ENCODE measurements around the gene UROC1. TPM values are rescaled to one million over a fixed set of nuclear protein-coding genes. Genes with fewer than 3 reads are reported as not detected.

UROC1 gene
- total and polyA plus RNA-seq, 2 of the 13 experiments (the other 11 are each of a cell fraction or from before 2014, with no cell fraction given) = 0.71 to 1.3 TPM

DNA sequence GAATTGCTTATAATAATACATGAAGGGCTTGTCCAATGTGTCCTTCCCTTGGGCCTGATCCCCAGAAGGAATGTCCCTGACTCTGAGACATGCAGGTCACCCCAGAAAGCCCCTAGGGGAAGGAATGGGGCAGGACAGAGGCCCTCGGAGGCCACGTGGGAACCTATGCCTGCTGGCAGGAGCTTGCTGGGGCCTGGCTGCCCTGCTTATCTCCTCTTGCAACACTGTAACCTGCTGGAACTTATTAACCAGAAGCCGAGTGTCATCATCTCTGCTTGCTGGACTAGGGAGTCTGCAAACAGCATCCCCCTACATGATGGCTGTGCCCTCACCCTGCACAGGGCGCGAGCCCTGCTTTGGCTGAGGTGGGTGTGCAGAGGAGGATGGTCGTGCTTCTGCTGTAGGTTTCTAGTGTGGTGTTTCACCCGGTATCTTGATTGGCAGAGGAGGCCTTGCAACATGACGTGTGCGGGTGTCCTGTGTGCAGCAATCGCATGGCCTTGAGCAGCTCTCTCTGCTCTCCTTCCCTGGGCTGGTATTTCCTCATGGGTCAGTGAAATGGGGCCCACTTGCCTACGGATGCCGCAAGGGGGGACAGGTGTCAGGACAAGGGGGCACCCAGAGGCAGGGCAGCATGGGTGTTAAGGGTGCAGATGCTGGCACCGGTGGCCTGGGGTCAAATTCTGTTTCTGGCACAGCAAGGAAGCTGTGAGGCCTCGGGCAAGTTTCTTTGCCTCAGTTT, 11.4 kb upstream of the UROC1 start (continued):
- TF ChIP-seq, protein P1, sequence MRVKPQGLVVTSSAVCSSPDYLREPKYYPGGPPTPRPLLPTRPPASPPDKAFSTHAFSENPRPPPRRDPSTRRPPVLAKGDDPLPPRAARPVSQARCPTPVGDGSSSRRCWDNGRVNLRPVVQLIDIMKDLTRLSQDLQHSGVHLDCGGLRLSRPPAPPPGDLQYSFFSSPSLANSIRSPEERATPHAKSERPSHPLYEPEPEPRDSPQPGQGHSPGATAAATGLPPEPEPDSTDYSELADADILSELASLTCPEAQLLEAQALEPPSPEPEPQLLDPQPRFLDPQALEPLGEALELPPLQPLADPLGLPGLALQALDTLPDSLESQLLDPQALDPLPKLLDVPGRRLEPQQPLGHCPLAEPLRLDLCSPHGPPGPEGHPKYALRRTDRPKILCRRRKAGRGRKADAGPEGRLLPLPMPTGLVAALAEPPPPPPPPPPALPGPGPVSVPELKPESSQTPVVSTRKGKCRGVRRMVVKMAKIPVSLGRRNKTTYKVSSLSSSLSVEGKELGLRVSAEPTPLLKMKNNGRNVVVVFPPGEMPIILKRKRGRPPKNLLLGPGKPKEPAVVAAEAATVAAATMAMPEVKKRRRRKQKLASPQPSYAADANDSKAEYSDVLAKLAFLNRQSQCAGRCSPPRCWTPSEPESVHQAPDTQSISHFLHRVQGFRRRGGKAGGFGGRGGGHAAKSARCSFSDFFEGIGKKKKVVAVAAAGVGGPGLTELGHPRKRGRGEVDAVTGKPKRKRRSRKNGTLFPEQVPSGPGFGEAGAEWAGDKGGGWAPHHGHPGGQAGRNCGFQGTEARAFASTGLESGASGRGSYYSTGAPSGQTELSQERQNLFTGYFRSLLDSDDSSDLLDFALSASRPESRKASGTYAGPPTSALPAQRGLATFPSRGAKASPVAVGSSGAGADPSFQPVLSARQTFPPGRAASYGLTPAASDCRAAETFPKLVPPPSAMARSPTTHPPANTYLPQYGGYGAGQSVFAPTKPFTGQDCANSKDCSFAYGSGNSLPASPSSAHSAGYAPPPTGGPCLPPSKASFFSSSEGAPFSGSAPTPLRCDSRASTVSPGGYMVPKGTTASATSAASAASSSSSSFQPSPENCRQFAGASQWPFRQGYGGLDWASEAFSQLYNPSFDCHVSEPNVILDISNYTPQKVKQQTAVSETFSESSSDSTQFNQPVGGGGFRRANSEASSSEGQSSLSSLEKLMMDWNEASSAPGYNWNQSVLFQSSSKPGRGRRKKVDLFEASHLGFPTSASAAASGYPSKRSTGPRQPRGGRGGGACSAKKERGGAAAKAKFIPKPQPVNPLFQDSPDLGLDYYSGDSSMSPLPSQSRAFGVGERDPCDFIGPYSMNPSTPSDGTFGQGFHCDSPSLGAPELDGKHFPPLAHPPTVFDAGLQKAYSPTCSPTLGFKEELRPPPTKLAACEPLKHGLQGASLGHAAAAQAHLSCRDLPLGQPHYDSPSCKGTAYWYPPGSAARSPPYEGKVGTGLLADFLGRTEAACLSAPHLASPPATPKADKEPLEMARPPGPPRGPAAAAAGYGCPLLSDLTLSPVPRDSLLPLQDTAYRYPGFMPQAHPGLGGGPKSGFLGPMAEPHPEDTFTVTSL (CRISPR knock-in tag; IDR thresholded peaks at IDR 0.05; ENCODE audit: borderline replicate concordance) = no peak
- TF ChIP-seq ZNF782 (CRISPR knock-in tag; IDR thresholded peaks at IDR 0.05; ENCODE audit: borderline replicate concordance) (peak; percentile 71; the same call in 1 of the 2 replicates), KDM6A (CRISPR knock-in tag; IDR thresholded peaks at IDR 0.05; ENCODE audit: low read depth) (peak; percentile 82), ZNF674 (CRISPR knock-in tag; IDR thresholded peaks at IDR 0.05; ENCODE audit: low read depth) (no peak), ZBTB21 (CRISPR knock-in tag; IDR thresholded peaks at IDR 0.05) (no peak), HDAC1 (CRISPR knock-in tag; IDR thresholded peaks at IDR 0.05) (peak; percentile 81), SNAI1 (CRISPR knock-in tag; IDR thresholded peaks at IDR 0.05; ENCODE audit: borderline replicate concordance) (no peak), ZNF652 (CRISPR knock-in tag; IDR thresholded peaks at IDR 0.05; ENCODE audit: borderline replicate concordance, low read depth) (peak; percentile 32; the same call in 1 of the 2 replicates), FOXO1 (CRISPR knock-in tag; IDR thresholded peaks at IDR 0.05) (peak; percentile 84), ZNF550 (CRISPR knock-in tag; IDR thresholded peaks at IDR 0.05; ENCODE audit: borderline replicate concordance) (no peak), MIER2 (CRISPR knock-in tag; IDR thresholded peaks at IDR 0.05) (no peak)
- TF ChIP-seq, protein P2, sequence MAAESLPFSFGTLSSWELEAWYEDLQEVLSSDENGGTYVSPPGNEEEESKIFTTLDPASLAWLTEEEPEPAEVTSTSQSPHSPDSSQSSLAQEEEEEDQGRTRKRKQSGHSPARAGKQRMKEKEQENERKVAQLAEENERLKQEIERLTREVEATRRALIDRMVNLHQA (CRISPR knock-in tag; IDR thresholded peaks at IDR 0.05) = no peak
- TF ChIP-seq, protein P3, sequence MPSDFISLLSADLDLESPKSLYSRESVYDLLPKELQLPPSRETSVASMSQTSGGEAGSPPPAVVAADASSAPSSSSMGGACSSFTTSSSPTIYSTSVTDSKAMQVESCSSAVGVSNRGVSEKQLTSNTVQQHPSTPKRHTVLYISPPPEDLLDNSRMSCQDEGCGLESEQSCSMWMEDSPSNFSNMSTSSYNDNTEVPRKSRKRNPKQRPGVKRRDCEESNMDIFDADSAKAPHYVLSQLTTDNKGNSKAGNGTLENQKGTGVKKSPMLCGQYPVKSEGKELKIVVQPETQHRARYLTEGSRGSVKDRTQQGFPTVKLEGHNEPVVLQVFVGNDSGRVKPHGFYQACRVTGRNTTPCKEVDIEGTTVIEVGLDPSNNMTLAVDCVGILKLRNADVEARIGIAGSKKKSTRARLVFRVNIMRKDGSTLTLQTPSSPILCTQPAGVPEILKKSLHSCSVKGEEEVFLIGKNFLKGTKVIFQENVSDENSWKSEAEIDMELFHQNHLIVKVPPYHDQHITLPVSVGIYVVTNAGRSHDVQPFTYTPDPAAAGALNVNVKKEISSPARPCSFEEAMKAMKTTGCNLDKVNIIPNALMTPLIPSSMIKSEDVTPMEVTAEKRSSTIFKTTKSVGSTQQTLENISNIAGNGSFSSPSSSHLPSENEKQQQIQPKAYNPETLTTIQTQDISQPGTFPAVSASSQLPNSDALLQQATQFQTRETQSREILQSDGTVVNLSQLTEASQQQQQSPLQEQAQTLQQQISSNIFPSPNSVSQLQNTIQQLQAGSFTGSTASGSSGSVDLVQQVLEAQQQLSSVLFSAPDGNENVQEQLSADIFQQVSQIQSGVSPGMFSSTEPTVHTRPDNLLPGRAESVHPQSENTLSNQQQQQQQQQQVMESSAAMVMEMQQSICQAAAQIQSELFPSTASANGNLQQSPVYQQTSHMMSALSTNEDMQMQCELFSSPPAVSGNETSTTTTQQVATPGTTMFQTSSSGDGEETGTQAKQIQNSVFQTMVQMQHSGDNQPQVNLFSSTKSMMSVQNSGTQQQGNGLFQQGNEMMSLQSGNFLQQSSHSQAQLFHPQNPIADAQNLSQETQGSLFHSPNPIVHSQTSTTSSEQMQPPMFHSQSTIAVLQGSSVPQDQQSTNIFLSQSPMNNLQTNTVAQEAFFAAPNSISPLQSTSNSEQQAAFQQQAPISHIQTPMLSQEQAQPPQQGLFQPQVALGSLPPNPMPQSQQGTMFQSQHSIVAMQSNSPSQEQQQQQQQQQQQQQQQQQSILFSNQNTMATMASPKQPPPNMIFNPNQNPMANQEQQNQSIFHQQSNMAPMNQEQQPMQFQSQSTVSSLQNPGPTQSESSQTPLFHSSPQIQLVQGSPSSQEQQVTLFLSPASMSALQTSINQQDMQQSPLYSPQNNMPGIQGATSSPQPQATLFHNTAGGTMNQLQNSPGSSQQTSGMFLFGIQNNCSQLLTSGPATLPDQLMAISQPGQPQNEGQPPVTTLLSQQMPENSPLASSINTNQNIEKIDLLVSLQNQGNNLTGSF (CRISPR knock-in tag; IDR thresholded peaks at IDR 0.05) = no peak
- TF ChIP-seq, protein P4, sequence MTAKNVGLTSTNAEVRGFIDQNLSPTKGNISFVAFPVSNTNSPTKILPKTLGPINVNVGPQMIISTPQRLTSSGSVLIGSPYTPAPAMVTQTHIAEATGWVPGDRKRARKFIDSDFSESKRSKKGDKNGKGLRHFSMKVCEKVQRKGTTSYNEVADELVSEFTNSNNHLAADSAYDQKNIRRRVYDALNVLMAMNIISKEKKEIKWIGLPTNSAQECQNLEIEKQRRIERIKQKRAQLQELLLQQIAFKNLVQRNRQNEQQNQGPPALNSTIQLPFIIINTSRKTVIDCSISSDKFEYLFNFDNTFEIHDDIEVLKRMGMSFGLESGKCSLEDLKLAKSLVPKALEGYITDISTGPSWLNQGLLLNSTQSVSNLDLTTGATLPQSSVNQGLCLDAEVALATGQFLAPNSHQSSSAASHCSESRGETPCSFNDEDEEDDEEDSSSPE (CRISPR knock-in tag; IDR thresholded peaks at IDR 0.05) = peak; percentile 55
- TF ChIP-seq, protein P5, sequence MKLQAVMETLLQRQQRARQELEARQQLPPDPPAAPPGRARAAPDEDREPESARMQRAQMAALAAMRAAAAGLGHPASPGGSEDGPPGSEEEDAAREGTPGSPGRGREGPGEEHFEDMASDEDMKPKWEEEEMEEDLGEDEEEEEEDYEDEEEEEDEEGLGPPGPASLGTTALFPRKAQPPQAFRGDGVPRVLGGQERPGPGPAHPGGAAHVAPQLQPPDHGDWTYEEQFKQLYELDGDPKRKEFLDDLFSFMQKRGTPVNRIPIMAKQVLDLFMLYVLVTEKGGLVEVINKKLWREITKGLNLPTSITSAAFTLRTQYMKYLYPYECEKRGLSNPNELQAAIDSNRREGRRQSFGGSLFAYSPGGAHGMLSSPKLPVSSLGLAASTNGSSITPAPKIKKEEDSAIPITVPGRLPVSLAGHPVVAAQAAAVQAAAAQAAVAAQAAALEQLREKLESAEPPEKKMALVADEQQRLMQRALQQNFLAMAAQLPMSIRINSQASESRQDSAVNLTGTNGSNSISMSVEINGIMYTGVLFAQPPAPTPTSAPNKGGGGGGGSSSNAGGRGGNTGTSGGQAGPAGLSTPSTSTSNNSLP (IDR thresholded peaks at IDR 0.05; ENCODE audit: low read depth, low read length) = no peak
